ENCODE data around the gene LZTS3. TPM values are rescaled to one million over a fixed set of nuclear protein-coding genes. Genes with fewer than 3 reads are reported as not detected.
"Not testable (repeated sequence)": the region's sequence is repeated elsewhere in the genome, so short reads cannot be mapped to it uniquely, and the experiment has no call there.

The LZTS3 gene
- total and polyA plus RNA-seq, 5 experiments from 2014 or later, result 2.0 to 26.6 (median 3.8) TPM

GRCh38 chr20:3164043-3164762 is 9.1 kb downstream of the LZTS3 start:
- no peaks in the 10 kb centered on the region for H3K9me3 Mint-ChIP-seq
- no peak for DNase-seq
- no peak for ATAC-seq
- peaks cover 0 to 2% (median 0%) of the 10 kb centered on the region in 3 donors for H3K36me3 Mint-ChIP-seq
- peaks cover 10 to 18% (median 13%) of the 10 kb centered on the region in 4 donors for H3K4me1 Mint-ChIP-seq
- H3K27ac Mint-ChIP-seq, result no peak overlapping the region
- POLR2A ChIA-PET, result no interaction called here
- H3K4me3 Mint-ChIP-seq, result peak overlapping the region in 1 of 10 donors; percentile 34
- H3K27me3 Mint-ChIP-seq, result peaks cover 3 to 13% (median 9%) of the 10 kb centered on the region in 5 donors

DNA sequence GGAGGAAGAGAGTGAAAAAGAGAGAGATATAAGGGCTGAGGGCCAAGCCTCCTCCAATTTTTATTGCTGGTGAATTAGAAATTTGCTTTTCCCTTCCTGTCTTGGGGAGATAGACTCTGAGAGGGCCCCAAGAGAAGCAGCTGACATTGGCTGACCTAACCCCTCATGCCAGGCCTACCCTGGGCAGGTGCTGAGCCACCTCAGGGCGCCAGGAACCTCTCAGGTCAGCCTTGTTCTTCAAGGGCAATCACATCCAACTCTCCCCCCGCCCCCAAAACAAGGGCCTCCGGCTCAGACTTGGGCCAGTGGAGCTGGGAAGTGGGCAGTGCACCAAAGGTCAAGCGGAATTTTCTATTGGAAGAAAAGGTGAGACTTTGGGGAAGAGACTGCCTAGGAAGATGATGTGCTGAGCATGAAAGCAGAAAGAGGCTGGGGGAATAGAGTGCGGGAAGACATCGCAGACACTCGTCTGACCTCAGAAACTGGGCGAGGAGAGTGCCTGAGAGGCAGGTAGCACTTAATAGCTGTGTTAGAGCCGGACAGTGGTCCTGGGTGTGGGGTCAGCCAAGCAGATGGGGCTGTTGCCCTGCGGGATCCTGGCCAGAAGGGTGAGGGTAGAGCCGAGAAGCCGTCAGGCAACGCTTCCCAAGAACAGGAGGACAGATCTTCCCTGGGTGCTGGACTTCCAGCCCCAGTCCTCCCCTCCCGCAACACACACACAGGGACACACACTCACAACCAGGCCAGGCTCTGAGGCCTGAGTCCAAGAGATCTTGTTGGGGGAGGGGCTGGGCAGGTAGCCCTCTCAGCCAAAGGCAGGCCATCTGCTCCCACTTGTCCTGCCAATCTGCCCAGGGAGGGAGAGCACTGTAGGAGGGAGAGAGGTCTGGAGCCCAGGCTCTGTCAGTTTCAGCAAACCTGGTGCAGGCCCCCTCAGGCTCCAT is 10.0 kb downstream of the LZTS3 start:
- Mint-ChIP-seq H3K27me3 (peaks cover 0 to 8% (median 1%) of the 10 kb centered on the region in 5 donors), H3K27ac (peak overlapping the region in 1 of 10 donors; percentile 46), H3K9me3 (no peaks in the 10 kb centered on the region), H3K4me3 (peak overlapping the region in 4 of 10 donors; percentile 10 to 71 (median 26)), H3K36me3 (peaks cover 0 to 4% (median 0%) of the 10 kb centered on the region in 3 donors), H3K4me1 (peaks cover 11 to 18% (median 17%) of the 10 kb centered on the region in 4 donors)
- POLR2A ChIA-PET, result interaction anchor here (0.5 to 0.8 kb wide), 2 partner anchors 71 to 449 kb away, joined by 3 read pairs; no protein-coding TSS in a partner anchor
- ATAC-seq, result no peak
- no peak for DNase-seq

GRCh38 chr20:3162080-3162611 is 11.2 kb downstream of the LZTS3 start:
- H3K36me3 Mint-ChIP-seq, result peaks cover 0 to 4% (median 0%) of the 10 kb centered on the region in 3 donors
- peaks cover 0 to under 1% (median 0%) of the 10 kb centered on the region in 5 donors for H3K27me3 Mint-ChIP-seq
- no peak for DNase-seq
- no peak for ATAC-seq
- peak overlapping the region in 3 of 10 donors; percentile 19 to 43 (median 37) for H3K27ac Mint-ChIP-seq
- H3K9me3 Mint-ChIP-seq, result no peaks in the 10 kb centered on the region
- POLR2A ChIA-PET, result interaction anchor here (0.5 kb wide), 1 partner anchor 36 kb away, joined by 5 read pairs; no protein-coding TSS in a partner anchor
- H3K4me3 Mint-ChIP-seq, result peak overlapping the region in 2 of 10 donors; percentile 32 to 66
- H3K4me1 Mint-ChIP-seq, result peaks cover 18 to 29% (median 25%) of the 10 kb centered on the region in 4 donors

GRCh38 chr20:3161316-3162079 is 11.9 kb downstream of the LZTS3 start:
- Mint-ChIP-seq H3K9me3 (no peaks in the 10 kb centered on the region), H3K36me3 (peaks cover 0 to 4% (median under 1%) of the 10 kb centered on the region in 3 donors), H3K4me3 (peak overlapping the region in 8 of 10 donors; percentile 22 to 85 (median 50)), H3K27ac (peak overlapping the region in 8 of 10 donors; percentile 19 to 76 (median 57)), H3K27me3 (no peaks in the 10 kb centered on the region), H3K4me1 (peaks cover 23 to 36% (median 32%) of the 10 kb centered on the region in 4 donors)
- no peak for ATAC-seq
- POLR2A ChIA-PET, result interaction anchor here (0.5 kb wide), 1 partner anchor 35 kb away, joined by 5 read pairs; no protein-coding TSS in a partner anchor
- DNase-seq, result no peak

DNA sequence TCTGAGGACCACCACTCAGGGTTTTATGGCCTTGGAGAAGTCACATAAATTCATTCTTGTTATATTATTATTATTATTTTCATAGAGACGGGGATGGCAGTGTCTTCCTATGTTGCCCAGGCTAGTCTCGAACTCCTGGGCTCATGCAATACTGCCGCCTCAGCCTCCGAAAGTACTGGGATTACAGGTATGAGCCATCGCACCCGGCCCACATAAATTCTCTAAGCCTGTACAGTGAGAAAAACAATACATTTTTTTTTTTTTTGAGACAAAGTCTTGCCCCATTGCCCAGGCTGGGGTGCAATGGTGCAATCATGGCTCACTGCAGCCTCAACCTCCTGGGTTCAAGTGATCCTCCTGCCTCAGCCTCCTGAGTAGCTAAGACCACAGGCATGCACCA is 12.9 kb downstream of the LZTS3 start:
- peak overlapping the region in 6 of 10 donors; percentile 41 to 98 (median 68) for H3K4me3 Mint-ChIP-seq
- H3K27ac Mint-ChIP-seq, result peak overlapping the region in 4 of 10 donors; percentile 19 to 61 (median 48)
- ATAC-seq (no peak), DNase-seq (no peak)
- H3K9me3 Mint-ChIP-seq, result no peaks in the 10 kb centered on the region
- peaks cover 29 to 45% (median 42%) of the 10 kb centered on the region in 4 donors for H3K4me1 Mint-ChIP-seq
- peaks cover 0 to 10% (median 4%) of the 10 kb centered on the region in 3 donors for H3K36me3 Mint-ChIP-seq
- POLR2A ChIA-PET, result interaction anchor here (0.6 to 2.7 kb wide), 20 partner anchors 9 to 294 kb away, joined by 3 to 17 read pairs (median 4); partner anchors contain the start of gene ITPA
- no peaks in the 10 kb centered on the region for H3K27me3 Mint-ChIP-seq

DNA sequence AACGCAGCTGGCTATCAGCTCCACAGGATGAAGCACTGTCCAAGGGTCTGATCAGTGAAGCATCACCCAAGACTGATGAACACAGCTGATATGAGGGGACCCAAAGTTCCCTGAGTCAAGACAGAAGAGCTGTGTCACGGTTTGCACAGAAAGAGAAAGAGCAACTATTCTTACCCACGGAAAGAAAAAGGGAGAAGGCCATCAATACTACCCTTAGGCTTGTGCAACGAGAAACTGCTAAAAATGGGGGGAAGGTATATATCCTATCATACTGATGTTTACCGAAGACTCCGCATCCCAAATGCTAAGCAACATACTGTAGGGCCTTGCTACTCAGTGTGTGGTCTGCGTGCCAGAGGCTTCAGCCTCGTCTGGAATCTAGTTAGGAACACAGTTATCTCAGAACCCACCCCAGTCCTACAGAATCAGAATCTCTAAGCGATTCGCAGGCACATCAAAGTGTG is 14.3 kb downstream of the LZTS3 start:
- DNase-seq, result peak in 1 of 10 donors; percentile 34
- POLR2A ChIA-PET, result interaction anchor here (0.6 to 2.7 kb wide), 16 partner anchors 9 to 173 kb away, joined by 3 to 17 read pairs (median 5); partner anchors contain the start of genes ITPA, OXT and SLC4A11
- peak overlapping the region; percentile 91 to 98 (median 97) for H3K27ac Mint-ChIP-seq

GRCh38 chr20:3157817-3158216 is 15.5 kb downstream of the LZTS3 start:
- Mint-ChIP-seq H3K27me3 (no peaks in the 10 kb centered on the region), H3K9me3 (no peaks in the 10 kb centered on the region), H3K27ac (peak overlapping the region; percentile 59 to 98 (median 88)), H3K4me1 (peaks cover 36 to 66% (median 62%) of the 10 kb centered on the region in 4 donors), H3K36me3 (peaks cover 0 to 31% (median 4%) of the 10 kb centered on the region in 3 donors), H3K4me3 (peak overlapping the region; percentile 66 to 99 (median 69))
- POLR2A ChIA-PET, result interaction anchor here (0.7 to 2.7 kb wide), 8 partner anchors 14 to 285 kb away, joined by 3 to 25 read pairs (median 5); partner anchors contain the start of gene OXT
- ATAC-seq (peak; percentile 8 to 12), DNase-seq (no peak)

More for the DNA sequence above, 14.3 kb downstream of the LZTS3 start:
- no peaks in the 10 kb centered on the region for H3K27me3 Mint-ChIP-seq
- H3K4me3 Mint-ChIP-seq, result peak overlapping the region; percentile 87 to 99 (median 96)
- H3K36me3 Mint-ChIP-seq, result peaks cover 0 to 21% (median 4%) of the 10 kb centered on the region in 3 donors
- H3K9me3 Mint-ChIP-seq, result no peaks in the 10 kb centered on the region
- H3K4me1 Mint-ChIP-seq, result peaks cover 31 to 55% (median 51%) of the 10 kb centered on the region in 4 donors
- peak; percentile 6 to 14 for ATAC-seq

DNA sequence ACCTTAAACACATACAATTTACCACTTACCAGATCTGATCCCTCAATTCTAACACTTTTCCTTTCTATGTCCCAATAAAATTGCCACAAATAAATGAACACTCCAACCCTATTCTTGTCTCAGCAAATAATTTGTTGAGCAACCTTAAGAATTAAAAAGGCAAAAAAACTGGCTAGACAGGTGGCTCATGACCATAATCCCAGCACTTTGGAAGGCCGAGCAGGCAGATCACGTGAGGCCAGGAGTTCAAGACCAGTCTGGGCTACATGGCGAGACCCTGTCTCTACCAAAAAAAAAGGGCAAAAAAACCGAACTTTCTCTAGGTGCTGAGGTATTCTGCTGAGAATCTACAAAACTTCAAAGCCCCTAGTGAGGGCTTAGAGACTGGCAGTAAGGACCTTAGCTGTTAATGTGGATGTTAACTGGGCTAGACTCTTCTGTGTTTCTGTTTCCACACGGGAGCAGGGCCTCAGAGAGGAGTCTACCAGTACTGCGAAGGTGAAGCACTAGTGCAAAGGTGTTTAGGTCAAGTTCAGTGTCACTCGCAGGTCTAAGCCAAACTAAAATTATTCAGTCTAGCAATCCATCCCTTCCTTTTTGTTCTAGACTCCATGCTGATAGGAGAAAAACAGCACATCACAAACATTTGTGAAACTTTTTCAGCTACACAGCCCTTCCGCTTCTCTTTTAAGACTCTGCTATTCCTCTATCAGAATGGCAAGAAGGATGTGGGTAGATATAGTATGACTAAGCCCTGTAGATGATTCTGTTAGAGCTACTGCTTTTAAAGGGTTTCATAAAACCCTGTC is 16.3 kb downstream of the LZTS3 start:
- Mint-ChIP-seq H3K9me3 (no peaks in the 10 kb centered on the region), H3K27ac (peak overlapping the region; percentile 59 to 98 (median 88)), H3K36me3 (peaks cover 0 to 39% (median 4%) of the 10 kb centered on the region in 3 donors), H3K4me3 (peak overlapping the region; percentile 66 to 99 (median 69)), H3K4me1 (peaks cover 36 to 73% (median 69%) of the 10 kb centered on the region in 4 donors), H3K27me3 (no peaks in the 10 kb centered on the region)
- peak; percentile 79 to 83 for ATAC-seq
- peak in 3 of 10 donors; percentile 31 to 62 (median 53) for DNase-seq
- POLR2A ChIA-PET, result interaction anchor here (0.6 to 2.4 kb wide), 9 partner anchors 15 to 285 kb away, joined by 3 to 25 read pairs (median 4); partner anchors contain the start of gene OXT

DNA sequence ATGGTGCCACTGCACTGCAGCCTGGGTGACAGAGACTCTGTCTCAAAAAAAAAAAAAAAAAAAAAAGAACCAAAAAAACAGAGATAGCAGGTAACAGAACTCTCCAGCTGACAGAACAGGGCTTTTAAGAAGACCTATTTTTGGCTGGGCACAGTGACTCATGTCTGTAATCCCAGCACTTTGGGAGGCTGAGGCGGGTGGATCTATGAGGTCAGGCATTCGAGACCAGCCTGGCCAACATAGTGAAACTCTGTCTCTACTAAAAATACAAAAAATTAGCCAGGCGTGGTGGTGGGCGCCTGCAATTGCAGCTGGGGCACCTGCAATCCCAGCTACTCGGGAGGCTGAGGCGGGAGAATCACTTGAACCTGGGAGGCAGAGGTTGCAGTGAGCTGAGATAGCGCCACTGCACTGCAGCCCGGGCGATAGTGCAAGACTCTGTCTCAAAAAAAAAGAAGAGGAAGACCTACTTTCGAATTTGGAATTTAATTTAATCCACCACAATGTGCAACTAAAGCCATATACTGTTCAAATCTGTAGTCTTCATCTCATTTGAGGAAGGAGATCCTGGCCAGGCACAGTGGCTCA is 21.2 kb downstream of the LZTS3 start:
- not testable (repeated sequence) for ATAC-seq, H3K27me3 Mint-ChIP-seq, H3K9me3 Mint-ChIP-seq, DNase-seq
- peak overlapping the region in 3 of 10 donors; percentile 4 to 26 (median 10) for H3K4me3 Mint-ChIP-seq
- peak overlapping the region in 8 of 10 donors; percentile 32 to 72 (median 47) for H3K27ac Mint-ChIP-seq
- POLR2A ChIA-PET, result interaction anchor here (0.7 to 1.5 kb wide), 2 partner anchors 69 to 78 kb away, joined by 3 read pairs; no protein-coding TSS in a partner anchor
- peaks cover 27 to 85% (median 79%) of the 10 kb centered on the region in 4 donors for H3K4me1 Mint-ChIP-seq
- H3K36me3 Mint-ChIP-seq, result peaks cover 0 to 79% (median 0%) of the 10 kb centered on the region in 3 donors

DNA sequence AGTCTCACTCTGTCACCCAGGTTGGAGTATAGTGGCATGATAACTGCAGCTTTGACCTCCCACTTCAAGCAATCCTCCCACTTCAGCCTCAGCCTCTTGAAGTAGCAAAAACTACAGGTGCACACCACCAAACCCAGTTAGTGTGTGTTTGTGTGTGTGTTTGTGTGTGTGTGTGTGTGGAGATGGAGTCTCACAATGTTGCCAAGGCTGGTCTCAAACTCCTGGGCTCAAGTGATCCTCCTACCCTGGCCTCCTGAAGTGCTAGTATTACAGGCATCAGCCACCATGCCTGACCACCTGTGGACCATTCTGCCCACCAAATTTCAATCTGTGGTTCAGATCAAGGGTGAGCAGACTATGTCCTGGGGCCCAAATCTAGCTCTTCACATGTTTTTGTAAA is 22.4 kb downstream of the LZTS3 start:
- Mint-ChIP-seq H3K27ac (peak overlapping the region in 8 of 10 donors; percentile 29 to 83 (median 62)), H3K36me3 (peaks cover 0 to 85% (median 3%) of the 10 kb centered on the region in 3 donors), H3K4me1 (peaks cover 21 to 75% (median 74%) of the 10 kb centered on the region in 4 donors), H3K9me3 (no peaks in the 10 kb centered on the region), H3K4me3 (peak overlapping the region in 1 of 10 donors; percentile 39), H3K27me3 (no peaks in the 10 kb centered on the region)
- ATAC-seq (no peak), DNase-seq (no peak)
- POLR2A ChIA-PET, result interaction anchor here (0.5 kb wide), 1 partner anchor 9 kb away, joined by 5 read pairs; no protein-coding TSS in a partner anchor
